GM18519 (cell line): ENCODE data around the gene FOXN4.

ENCODE experiments used
- ATAC-seq: cut with Tn5 transposase; IDR thresholded peaks from one replicate; pipeline ENCODE4 v1.9.1; 2021; ENCODE audit warnings: mild to moderate bottlenecking, moderate library complexity; ENCODE audit not compliant: unreplicated experiment, low FRiP score

The FOXN4 gene

GRCh38 chr12:109264095-109264942, 44.8 kb downstream of the FOXN4 start:
- ATAC-seq = no peak

GRCh38 chr12:109263439-109263838, 45.6 kb downstream of the FOXN4 start:
- ATAC-seq = no peak

GRCh38 chr12:109261939-109262338, 47.1 kb downstream of the FOXN4 start:
- ATAC-seq = no peak

GRCh38 chr12:109261087-109261486, 48.0 kb downstream of the FOXN4 start:
- no peak for ATAC-seq

- no peak for ATAC-seq
Measured at GRCh38 chr12:109259545-109259895, 49.6 kb downstream of the FOXN4 start.

- ATAC-seq = no peak
Measured at GRCh38 chr12:109258607-109259544, 50.2 kb downstream of the FOXN4 start.

GRCh38 chr12:109258201-109258600, 50.9 kb downstream of the FOXN4 start:
- ATAC-seq = no peak

GRCh38 chr12:109256011-109256410, 53.1 kb downstream of the FOXN4 start:
- ATAC-seq = no peak

- no peak for ATAC-seq
Measured at GRCh38 chr12:109255377-109255776, 53.7 kb downstream of the FOXN4 start.

GRCh38 chr12:109253913-109254544, 55.1 kb downstream of the FOXN4 start:
- no peak for ATAC-seq

GRCh38 chr12:109252799-109253198, 56.3 kb downstream of the FOXN4 start:
- no peak for ATAC-seq

GRCh38 chr12:109250523-109250922, 58.6 kb downstream of the FOXN4 start:
- no peak for ATAC-seq

GRCh38 chr12:109247831-109248654, 61.0 kb downstream of the FOXN4 start:
- no peak for ATAC-seq

- ATAC-seq = no peak
Measured at GRCh38 chr12:109246221-109246620, 62.9 kb downstream of the FOXN4 start.

- ATAC-seq = no peak
Measured at GRCh38 chr12:109244073-109244472, 65.0 kb downstream of the FOXN4 start.

- ATAC-seq = no peak
Measured at GRCh38 chr12:109241936-109242335, 67.1 kb downstream of the FOXN4 start.

GRCh38 chr12:109240365-109240764, 68.7 kb downstream of the FOXN4 start:
- ATAC-seq = no peak

GRCh38 chr12:109239691-109240090, 69.4 kb downstream of the FOXN4 start:
- ATAC-seq = no peak

- ATAC-seq = no peak
Measured at GRCh38 chr12:109239179-109239578, 69.9 kb downstream of the FOXN4 start.

GRCh38 chr12:109236257-109236656, 72.8 kb downstream of the FOXN4 start:
- no peak for ATAC-seq
